Neural cell (in vitro differentiated cells): ENCODE data around the gene MROH2A. TPM values are rescaled to one million over a fixed set of nuclear protein-coding genes. Genes with fewer than 3 reads are reported as not detected.

ENCODE experiments used
- H2AFZ ChIP-seq: fragments of 200-600, 300-800 bp; sonication (generic), shearing (Covaris generic); 2 replicates; pipeline ENCODE4 v1.6.0; 2014; ENCODE audit warnings: low read depth, mild to moderate bottlenecking, antibody characterized with exemption, low read length, moderate library complexity
- H3F3A ChIP-seq: fragments of 200-600 bp; shearing (Covaris generic); 2 replicates; pipeline ENCODE4 v1.6.1; 2016; ENCODE audit warnings: mild to moderate bottlenecking, moderate library complexity, mixed read lengths, antibody characterized with exemption, low read length; ENCODE audit not compliant: insufficient read depth, poor library complexity, severe bottlenecking
- H3K27ac ChIP-seq: fragments of 200-600, 300-800 bp; sonication (generic), shearing (Covaris generic); 2 replicates; pipeline ENCODE4 v1.5.1; 2014; ENCODE audit warnings: mild to moderate bottlenecking, low read length, moderate library complexity
- H3K27me3 ChIP-seq: fragments of 300-800, 200-600 bp; sonication (generic), shearing (Covaris generic); 2 replicates; pipeline ENCODE4 v1.6.0; 2014; ENCODE audit warnings: mild to moderate bottlenecking, low read depth, low read length, moderate library complexity; ENCODE audit not compliant: insufficient read depth
- H3K36me3 ChIP-seq: fragments of 300-800, 200-600 bp; sonication (generic), shearing (Covaris generic); 2 replicates; pipeline ENCODE4 v1.5.1; 2014; ENCODE audit warnings: mild to moderate bottlenecking, antibody characterized with exemption, low read length, moderate library complexity; ENCODE audit not compliant: insufficient read depth
- H3K4me2 ChIP-seq: fragments of 300-800, 200-600 bp; sonication (generic), shearing (Covaris generic); 2 replicates; pipeline ENCODE4 v1.6.0; 2014; ENCODE audit warnings: mild to moderate bottlenecking, low read length
- H3K4me3 ChIP-seq: fragments of 300-800, 200-600 bp; sonication (generic), shearing (Covaris generic); 2 replicates; pipeline ENCODE4 v1.5.1; 2014; ENCODE audit warnings: mild to moderate bottlenecking, low read length, moderate library complexity
- H3K79me2 ChIP-seq: fragments of 200-600 bp; shearing (Covaris generic); replicated peaks from 2 replicates; pipeline ENCODE4 v1.6.0; 2014; ENCODE audit warnings: mild to moderate bottlenecking, low read length, moderate library complexity; ENCODE audit not compliant: insufficient read depth
- H3K9ac ChIP-seq: fragments of 300-800, 200-600 bp; sonication (generic), shearing (Covaris generic); 2 replicates; pipeline ENCODE4 v1.6.1; 2016; ENCODE audit warnings: mild to moderate bottlenecking, low read length, mixed read lengths
- H3K9me2 ChIP-seq: fragments of 200-600 bp; shearing (Covaris generic); 2 replicates; pipeline ENCODE4 v1.6.1; 2016; ENCODE audit warnings: mild to moderate bottlenecking, low read length, mixed read lengths; ENCODE audit not compliant: insufficient read depth
- H3K9me3 ChIP-seq: fragments of 200-600, 300-800 bp; sonication (generic), shearing (Covaris generic); 2 replicates; pipeline ENCODE4 v1.6.1; 2016; ENCODE audit warnings: mild to moderate bottlenecking, mixed run types, low read length, moderate library complexity, mixed read lengths
- H4K20me1 ChIP-seq: fragments of 200-600 bp; shearing (Covaris generic); 2 replicates; pipeline ENCODE4 v1.6.1; 2016; ENCODE audit warnings: mild to moderate bottlenecking, mixed run types; ENCODE audit not compliant: insufficient read depth
- CTCF ChIP-seq: fragments of 450-650 bp; IDR thresholded peaks from 2 replicates; pipeline ENCODE4 v1.5.1; 2014; ENCODE audit warnings: antibody characterized with exemption, mild to moderate bottlenecking, moderate library complexity; ENCODE audit not compliant: poor library complexity, severe bottlenecking
- EP300 ChIP-seq: fragments of 450-650 bp; conservative IDR thresholded peaks from 2 replicates; pipeline ENCODE4 v1.6.1; 2014; ENCODE audit warnings: antibody characterized with exemption, mild to moderate bottlenecking, moderate library complexity; ENCODE audit not compliant: poor library complexity, severe bottlenecking
- EZH2 ChIP-seq: fragments of 200-600, 300-800 bp; shearing (Covaris generic), sonication (generic); IDR thresholded peaks from 2 replicates; pipeline ENCODE4 v1.6.1; 2014; ENCODE audit warnings: antibody characterized with exemption, low read length, borderline replicate concordance, mild to moderate bottlenecking; ENCODE audit not compliant: insufficient read depth, poor library complexity, severe bottlenecking
- MXI1 ChIP-seq: fragments of 450-650 bp; conservative IDR thresholded peaks from 2 replicates; pipeline ENCODE4 v1.6.1; 2014; ENCODE audit warnings: antibody characterized with exemption, mild to moderate bottlenecking; ENCODE audit not compliant: poor library complexity, severe bottlenecking
- POLR2AphosphoS5 ChIP-seq: IDR thresholded peaks from 2 replicates; pipeline ENCODE4 v1.6.1; 2012
- RAD21 ChIP-seq: fragments of 450-650 bp; conservative IDR thresholded peaks from 2 replicates; pipeline ENCODE4 v1.6.1; 2014; ENCODE audit warnings: antibody characterized with exemption, mild to moderate bottlenecking, moderate library complexity
- REST ChIP-seq: IDR thresholded peaks from 2 replicates; pipeline ENCODE4 v1.6.1; 2012; ENCODE audit warnings: borderline replicate concordance
- SMC3 ChIP-seq: fragments of 450-650 bp; conservative IDR thresholded peaks from 2 replicates; pipeline ENCODE4 v1.6.1; 2014; ENCODE audit warnings: antibody characterized with exemption, mild to moderate bottlenecking, moderate library complexity; ENCODE audit not compliant: poor library complexity
- TAF1 ChIP-seq: IDR thresholded peaks from 2 replicates; pipeline ENCODE4 v1.6.1; 2012; ENCODE audit warnings: low read depth
- polyA plus RNA-seq: library from polyadenylated mRNA; depleted of rRNA; stranded (reverse); fragments of >200 nt; gene quantifications from 2 replicates; pipeline ENCODE4 v1.2.3, GENCODE V29; 2014

Gene MROH2A
- polyA plus RNA-seq, 1 donor from 2014 or later, result not detected

GRCh38 chr2:233844836-233845235 lies 66.7 kb downstream of the MROH2A start:
- H3K9ac ChIP-seq, result no peak overlapping the region
- H3K79me2 ChIP-seq, result no peaks in the 10 kb centered on the region
- no peaks in the 10 kb centered on the region for H3K36me3 ChIP-seq
- H3F3A ChIP-seq, result no peaks in the 10 kb centered on the region
- no peak overlapping the region for H3K27ac ChIP-seq
- H3K4me2 ChIP-seq, result no peak overlapping the region
- H2AFZ ChIP-seq, result no peak overlapping the region
- H3K27me3 ChIP-seq, result no peaks in the 10 kb centered on the region
- TF ChIP-seq REST, result no peak
- TF ChIP-seq MXI1, result no peak
- no peak for TF ChIP-seq EP300
- no peak for TF ChIP-seq RAD21
- no peak for TF ChIP-seq CTCF
- no peak for TF ChIP-seq TAF1
- no peak for TF ChIP-seq POLR2AphosphoS5
- TF ChIP-seq EZH2, result no peak
- no peak for TF ChIP-seq SMC3
- H3K9me3 ChIP-seq, result no peaks in the 10 kb centered on the region
- H3K4me3 ChIP-seq, result no peak overlapping the region
- H3K9me2 ChIP-seq, result no peaks in the 10 kb centered on the region
- H4K20me1 ChIP-seq, result no peaks in the 10 kb centered on the region

- no peaks in the 10 kb centered on the region for H3K36me3 ChIP-seq
- no peak overlapping the region for H2AFZ ChIP-seq
- no peaks in the 10 kb centered on the region for H4K20me1 ChIP-seq
- H3K27ac ChIP-seq, result no peak overlapping the region
- no peak overlapping the region for H3K4me3 ChIP-seq
- H3K4me2 ChIP-seq, result no peak overlapping the region
- H3K9ac ChIP-seq, result no peak overlapping the region
- TF ChIP-seq MXI1 (no peak), SMC3 (no peak), POLR2AphosphoS5 (no peak), TAF1 (no peak), CTCF (no peak), REST (no peak), EP300 (no peak), RAD21 (no peak), EZH2 (no peak)
- H3K27me3 ChIP-seq, result no peaks in the 10 kb centered on the region
- no peaks in the 10 kb centered on the region for H3K79me2 ChIP-seq
- H3K9me3 ChIP-seq, result no peaks in the 10 kb centered on the region
- no peaks in the 10 kb centered on the region for H3K9me2 ChIP-seq
- no peaks in the 10 kb centered on the region for H3F3A ChIP-seq
Observed at GRCh38 chr2:233845301-233846060, 67.4 kb downstream of the MROH2A start.
